Astrocyte of the hippocampus (primary cell): ENCODE data around the gene CTIF.
A peak's percentile ranks its signal among the peaks of the same experiment; 100 is the strongest.
"Not testable (repeated sequence)": the region's sequence is repeated elsewhere in the genome, so short reads cannot be mapped to it uniquely, and the experiment has no call there.

Source experiments
- DNase-seq: peaks from one replicate; pipeline ENCODE4 v3.0.0; 2011; ENCODE audit warnings: low read depth, low spot score

The CTIF gene

GRCh38 chr18:48801728-48802542 is 263.1 kb downstream of the CTIF start:
- DNase-seq: no peak

GRCh38 chr18:48802543-48803290 is 263.9 kb downstream of the CTIF start:
- no peak for DNase-seq

DNA sequence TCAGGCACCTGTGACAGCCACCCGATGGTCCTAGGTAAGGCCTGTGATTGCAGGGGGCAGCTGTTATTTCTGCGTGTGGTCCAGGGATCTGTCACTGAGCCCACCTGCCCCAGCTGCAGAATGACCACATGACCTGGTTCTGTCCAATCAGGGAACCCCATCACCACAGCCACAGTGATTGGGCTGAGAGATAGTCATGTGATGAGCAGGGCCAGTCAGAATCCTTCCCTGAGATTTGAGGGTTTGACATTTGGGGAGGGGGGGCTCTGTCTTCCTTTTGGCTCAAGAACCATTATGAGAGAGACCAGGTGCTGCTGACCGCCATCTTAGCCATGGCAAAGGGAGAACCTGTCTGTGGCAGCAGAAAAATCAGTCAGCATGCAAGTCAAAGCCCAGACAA is 264.7 kb downstream of the CTIF start:
- no peak for DNase-seq

DNA sequence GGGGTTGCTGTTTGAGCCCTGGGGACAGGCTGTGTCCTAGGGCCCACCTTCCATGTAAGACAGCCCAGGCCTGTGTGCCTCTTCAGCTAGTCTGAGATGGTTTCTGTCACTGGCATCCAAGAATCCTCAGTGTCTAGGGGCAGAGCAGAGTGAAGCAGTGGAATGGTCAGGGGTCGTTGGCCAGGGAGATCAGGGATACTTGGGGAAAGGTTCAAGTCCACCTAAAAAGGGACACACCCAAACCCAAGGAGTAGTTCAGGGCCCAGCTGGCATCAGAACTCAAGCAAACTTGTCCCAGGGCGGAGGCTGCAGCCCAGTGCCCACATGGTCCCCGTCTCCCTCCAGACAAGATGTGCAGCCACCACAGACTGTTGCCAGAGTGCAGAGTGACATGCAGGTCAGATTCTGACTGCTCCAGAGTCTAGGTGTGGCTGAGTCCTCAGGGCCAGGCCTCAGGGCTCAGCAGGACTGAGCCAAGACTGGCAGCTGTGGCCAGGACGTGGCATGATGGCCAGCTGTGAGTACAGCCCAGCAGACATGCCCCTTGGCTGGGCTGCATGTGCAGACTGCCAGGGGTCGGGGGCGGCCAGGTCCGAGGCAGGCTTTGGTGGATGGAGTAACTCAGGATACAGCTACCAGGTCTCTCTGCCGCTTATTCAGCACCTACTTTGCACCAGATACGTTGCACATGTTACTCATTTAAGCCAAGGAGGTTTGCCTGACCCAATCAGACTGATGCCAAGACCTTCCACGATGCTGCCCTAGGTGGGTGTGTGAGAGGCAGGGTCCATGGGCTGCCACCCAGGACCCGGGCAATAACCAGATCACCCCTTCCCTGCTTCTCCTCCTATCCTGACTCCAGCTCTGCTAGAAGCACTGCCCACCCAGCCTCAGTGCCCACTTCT is 265.4 kb downstream of the CTIF start:
- no peak for DNase-seq

- no peak for DNase-seq
Measured at GRCh38 chr18:48804856-48805610, 266.2 kb downstream of the CTIF start.

GRCh38 chr18:48805826-48806535 is 267.1 kb downstream of the CTIF start:
- DNase-seq: no peak

DNA sequence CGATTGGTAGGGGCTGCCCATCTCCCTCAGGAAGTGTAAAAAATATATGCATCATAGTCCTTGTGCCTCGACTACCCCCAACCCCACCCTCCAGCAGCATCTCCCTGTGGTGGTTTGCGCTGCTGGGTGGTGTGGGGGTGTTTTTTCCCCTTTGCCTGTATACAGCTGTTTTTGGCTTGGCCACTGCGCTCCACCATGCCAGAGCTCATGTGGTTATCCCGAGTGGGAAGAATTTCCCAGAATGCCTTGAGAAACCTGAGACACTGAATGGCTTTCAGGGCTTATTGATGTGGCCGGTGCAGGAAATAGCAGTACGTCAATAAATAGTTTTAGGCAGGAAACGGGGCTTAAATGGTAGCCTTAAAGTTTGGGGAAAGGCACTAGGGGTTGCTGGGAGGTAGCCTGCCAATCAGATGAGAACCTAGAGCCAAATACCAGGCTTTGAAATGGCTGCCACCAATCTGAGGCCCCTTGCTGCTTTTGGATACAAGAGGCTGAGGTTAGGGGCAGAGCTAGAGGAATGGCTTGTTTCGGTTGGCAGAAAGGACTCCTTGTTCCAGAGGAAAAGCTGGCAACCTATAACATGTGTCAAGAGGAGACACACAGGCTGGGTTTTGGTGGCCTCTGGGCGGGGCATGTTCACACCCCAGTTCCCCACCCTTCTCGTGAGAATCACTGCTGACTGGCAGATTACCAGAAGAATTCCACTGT is 267.9 kb downstream of the CTIF start:
- DNase-seq: peak; percentile 28

GRCh38 chr18:48808476-48808875 is 269.6 kb downstream of the CTIF start:
- no peak for DNase-seq

DNA sequence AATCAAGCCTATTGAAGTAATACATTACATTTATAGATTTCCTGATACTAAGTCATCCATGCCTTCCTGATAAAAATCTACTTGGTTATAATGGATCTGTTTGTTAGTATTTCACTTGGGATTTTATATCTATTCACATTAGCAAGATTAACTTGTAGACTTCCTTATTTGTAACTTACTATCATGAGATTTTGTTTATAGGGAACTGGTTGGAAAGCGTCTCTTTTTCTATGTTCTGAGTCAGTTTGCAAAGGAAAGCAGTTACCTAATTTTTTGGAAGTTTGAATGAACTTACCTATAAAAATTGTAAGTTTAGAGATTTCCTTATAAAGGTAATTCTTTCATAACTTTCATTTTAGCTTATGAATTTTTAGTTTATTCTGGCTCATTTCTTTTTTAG is 270.5 kb downstream of the CTIF start:
- no peak for DNase-seq

- no peak for DNase-seq
Measured at GRCh38 chr18:48810805-48811204, 272.0 kb downstream of the CTIF start.

GRCh38 chr18:48811401-48811800 is 272.6 kb downstream of the CTIF start:
- no peak for DNase-seq

GRCh38 chr18:48811977-48812451 is 273.2 kb downstream of the CTIF start:
- not testable (repeated sequence) for DNase-seq

GRCh38 chr18:48813321-48813720 is 274.5 kb downstream of the CTIF start:
- no peak for DNase-seq

- DNase-seq: no peak
Measured at GRCh38 chr18:48813833-48814489, 275.1 kb downstream of the CTIF start.

DNA sequence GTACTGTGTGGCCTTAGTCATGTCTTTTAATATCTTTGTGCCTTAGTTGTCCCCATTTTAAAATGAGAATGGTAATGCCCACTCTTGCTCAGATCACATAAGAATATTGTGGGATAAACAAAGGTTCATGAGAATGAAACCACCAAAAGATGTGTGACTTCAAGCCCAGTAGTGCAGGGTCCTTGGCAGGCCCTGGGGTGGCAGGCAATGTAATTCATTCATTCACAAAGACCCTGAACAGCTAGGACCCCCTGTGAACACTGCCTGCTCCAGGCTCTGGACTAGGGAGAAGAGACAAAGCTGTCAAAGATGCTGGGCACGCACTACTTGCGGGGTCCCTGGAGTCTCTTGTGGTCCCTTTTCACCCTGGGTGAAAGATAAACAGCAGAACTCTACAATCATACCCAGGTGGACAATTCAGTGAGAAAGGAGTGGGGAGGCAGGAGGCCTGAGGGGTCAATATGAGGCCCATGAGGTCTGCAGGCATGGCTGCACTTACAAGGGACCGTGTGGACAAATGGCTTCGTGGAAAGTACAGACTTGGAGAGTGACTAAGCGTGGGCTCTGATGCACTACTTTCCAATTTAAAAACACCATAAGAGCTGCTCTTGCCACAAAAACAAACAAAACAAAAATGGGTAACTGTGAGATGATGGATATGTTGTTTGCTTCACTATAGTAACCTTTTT is 275.8 kb downstream of the CTIF start:
- no peak for DNase-seq

GRCh38 chr18:48815179-48815515 is 276.3 kb downstream of the CTIF start:
- DNase-seq: no peak

DNA sequence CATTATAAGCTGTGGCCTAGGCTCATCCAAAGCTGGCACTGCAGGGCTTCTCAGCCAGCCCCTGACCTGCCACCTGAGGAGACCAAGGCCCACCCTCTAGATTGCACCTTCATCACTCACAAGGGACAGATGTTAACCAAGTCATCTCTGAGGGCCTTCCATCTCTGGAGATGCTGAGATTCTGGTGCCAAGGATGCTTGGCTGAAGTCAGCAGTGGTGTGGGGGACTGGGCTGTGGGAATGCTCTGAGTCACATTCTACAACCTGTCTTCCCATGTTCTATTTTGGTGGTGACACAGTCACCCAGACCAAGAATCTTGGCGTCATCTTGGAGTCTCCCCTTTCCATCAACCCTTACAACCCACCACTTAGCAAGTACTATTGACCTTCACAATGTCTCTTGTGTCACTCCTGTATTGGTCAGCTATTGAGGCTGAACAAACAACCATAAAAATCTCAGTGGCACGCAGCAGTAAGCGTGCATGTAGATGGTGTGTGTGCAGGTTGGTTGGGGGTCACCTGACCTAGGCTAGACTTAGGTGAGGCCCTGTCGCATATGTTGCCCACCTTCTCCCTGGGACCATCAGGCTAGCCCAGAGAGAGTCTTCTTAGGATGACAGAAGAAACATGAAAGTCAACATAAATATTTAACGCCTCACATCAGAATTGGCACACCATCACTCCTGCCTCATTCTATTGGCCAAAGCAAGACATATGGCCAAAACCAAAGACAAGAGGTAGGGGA is 276.9 kb downstream of the CTIF start:
- peak; percentile 46 for DNase-seq

- no peak for DNase-seq
Measured at GRCh38 chr18:48816554-48816953, 277.7 kb downstream of the CTIF start.
